G401 (cell line): ENCODE data around the gene EBF4. TPM values are rescaled to one million over a fixed set of nuclear protein-coding genes. Genes with fewer than 3 reads are reported as not detected.

ENCODE experiments used
- DNase-seq: peaks from one replicate; pipeline ENCODE4 v3.0.0-alpha.2; 2015; ENCODE audit warnings: low spot score
- in situ Hi-C: cut with HindIII; loops from 2 replicates; pipeline ENCODE4 v1.10.0; 2016; ENCODE audit warnings: low sequenced_read_pairs, mixed read lengths
- total RNA-seq: library from RNA; depleted of rRNA; stranded (reverse); fragments of >200 nt; shearing (Covaris generic); gene quantifications from 2 replicates; pipeline ENCODE4 v1.2.3, GENCODE V29; 2014

The EBF4 gene
- total RNA-seq, 1 experiment from 2014 or later: not detected

DNA sequence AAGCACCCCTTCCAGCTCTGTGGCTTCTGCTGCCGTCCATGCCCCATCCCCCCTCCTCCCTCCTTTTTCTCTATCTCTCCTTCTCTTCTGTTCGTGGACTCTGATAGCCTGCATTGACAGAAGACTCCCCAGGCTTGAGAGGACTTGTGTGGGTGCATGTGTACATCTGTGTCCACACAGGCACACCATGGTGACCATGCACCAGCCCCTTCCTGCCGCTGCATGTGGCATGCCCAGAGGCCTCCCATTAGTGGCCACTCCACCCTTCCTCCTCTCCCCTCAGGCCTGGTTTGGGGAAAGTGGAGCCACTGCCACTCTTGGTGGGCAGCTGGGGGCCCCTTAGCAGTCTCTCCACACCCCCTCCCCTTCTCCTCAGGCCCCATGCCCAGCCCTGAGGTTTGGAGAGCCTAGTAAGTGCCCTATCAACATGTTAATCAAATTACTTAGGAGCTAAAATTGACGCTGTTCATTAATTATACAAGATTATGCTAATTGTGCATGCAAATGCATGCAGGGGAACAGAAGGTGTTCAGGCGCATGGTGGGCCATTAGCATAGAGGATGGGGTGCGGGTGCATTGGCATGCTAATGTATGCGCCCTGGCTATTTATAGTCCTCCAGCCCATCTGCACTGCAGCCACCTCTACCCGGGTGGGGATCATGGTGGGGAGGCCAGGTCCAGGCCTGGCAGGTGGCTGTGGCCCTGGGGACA, 45.9 kb downstream of the EBF4 start:
- no peak for DNase-seq
- in situ Hi-C loops: no loop called here

DNA sequence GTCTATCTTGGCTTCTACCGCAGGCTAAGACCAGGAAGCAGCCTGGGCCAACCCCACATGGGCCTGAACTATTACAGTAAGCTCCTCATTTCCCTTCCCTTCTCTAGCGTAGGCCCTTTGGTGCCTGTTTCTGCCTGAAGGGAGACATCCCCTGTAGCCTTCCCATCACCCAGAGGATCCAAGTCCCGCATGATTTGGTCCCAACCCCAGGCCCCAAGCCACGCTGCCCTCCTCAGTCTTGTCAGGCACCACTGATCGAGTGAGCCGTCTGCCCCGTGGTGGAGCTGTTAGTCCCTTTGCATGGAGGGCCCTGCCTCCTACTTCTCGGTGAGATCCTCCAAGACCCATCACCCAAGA, 46.4 kb downstream of the EBF4 start:
- no peak for DNase-seq
- in situ Hi-C loops: no loop called here

GRCh38 chr20:2740702-2741101, 48.1 kb downstream of the EBF4 start:
- DNase-seq: no peak
- in situ Hi-C loops: no loop called here

DNA sequence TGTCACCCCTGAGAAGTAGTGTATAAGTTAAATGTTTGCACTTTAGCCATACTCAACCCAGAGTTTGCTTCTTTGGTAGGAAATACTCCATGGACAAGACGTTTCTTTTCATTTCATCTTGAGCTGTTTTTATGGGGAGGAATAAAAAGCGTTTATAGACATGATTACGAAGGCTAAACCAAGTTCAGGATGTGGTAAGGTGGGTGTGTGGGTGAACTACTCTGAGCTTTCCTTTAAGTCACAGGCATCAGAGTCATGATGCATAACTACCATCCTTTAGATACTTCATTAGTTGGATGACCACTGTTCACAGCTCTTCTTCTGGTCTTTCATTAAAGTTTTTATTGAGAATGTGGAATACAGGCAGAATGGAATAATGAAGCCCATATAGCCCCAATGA, 48.9 kb downstream of the EBF4 start:
- in situ Hi-C loops: no loop called here
- DNase-seq: no peak

DNA sequence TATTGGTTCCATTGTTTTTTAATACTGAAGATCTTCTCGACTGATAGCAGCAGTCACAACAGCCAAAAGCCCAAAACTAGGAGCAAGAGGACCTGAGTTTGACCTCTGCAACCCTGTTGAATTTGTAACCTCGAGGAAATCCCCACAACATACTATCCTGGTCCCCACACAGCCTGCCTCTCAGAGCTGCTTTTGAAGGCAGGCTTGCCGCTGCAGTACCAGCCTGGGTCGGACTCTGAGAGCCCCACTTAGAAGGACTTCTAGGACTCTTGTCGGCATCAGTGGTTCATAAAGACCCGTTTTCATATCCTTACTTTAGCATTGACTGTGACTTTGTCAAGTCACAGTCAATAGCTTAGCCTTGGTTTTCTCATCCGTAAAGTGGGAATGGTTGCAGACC, 49.3 kb downstream of the EBF4 start:
- no peak for DNase-seq
- in situ Hi-C loops: no loop called here

GRCh38 chr20:2742431-2742830, 49.9 kb downstream of the EBF4 start:
- in situ Hi-C loops: no loop called here
- no peak for DNase-seq

- DNase-seq: peak; percentile 19
- in situ Hi-C loops: no loop called here
These were observed 50.5 kb downstream of the EBF4 start for GRCh38 chr20:2742934-2743559.

DNA sequence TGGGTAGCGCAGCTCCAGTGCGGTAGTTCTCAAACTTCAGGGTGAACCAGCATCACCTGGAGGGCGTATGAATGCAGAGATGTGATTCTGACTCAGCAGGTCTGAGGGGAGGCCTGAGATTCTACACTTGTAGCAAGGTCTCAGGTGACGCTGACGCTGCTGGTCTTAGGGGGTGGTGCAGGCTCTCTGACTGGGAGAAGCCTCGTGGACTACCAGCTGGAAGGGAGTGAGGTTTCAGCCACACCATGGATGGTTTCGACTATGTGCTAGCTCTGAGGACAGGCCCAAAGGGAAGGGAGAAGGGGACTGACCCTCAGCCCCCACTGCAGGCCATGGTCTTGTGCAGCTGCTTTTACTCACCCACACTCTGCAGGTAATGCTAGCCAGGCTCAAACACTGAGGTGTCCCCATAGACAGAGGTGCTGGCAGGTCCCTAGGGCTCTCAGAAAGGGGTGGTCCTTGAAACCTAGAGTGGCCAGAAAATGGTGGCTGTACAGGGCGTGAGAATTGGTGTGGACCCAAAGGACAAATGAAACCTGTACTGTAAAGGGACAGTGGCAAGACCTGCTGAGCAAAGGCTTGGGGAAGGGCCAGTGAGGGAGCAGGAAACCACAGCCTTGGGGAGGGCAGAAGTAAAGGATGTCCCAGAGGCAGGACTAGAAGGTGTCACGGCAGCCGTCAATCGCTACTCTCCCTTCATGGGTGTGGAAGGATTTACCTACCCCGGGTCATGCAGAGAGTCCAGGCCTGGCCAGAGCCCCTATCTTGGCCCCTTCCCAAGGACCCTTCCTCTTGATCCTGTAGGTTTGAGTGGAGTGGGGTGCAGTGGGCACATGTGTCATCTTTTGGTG, 52.7 kb downstream of the EBF4 start:
- no peak for DNase-seq
- in situ Hi-C loops: no loop called here

GRCh38 chr20:2745936-2746635, 53.5 kb downstream of the EBF4 start:
- no peak for DNase-seq
- in situ Hi-C loops: no loop called here

DNA sequence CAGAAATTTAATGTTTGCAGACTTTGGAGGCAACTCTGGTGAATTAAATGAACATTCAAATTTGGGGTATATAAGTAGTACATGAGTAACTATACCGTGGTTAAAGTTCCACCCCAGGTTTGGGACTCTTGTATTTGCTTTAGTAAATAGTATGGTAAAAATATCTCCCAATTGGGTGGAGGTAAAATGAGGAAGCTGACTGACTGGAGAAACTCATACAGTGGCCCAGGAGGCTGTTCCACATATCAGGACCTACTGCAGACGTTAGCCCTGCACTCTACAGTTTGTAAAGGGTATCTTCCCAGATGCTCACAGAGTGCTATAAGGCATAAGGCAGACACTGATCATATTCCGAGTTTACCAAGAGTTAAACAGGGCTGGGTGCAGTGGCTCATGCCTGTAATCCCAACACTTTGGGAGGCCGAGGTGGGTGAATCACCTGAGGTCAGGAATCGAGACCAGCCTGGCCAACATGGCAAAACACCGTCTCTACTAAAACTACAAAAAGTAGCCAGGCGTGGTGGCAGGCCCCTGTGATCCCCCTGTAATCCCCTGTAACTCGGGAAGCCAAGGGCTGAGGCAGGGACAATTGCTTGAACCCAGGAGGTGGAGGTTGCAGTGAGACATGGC, 54.2 kb downstream of the EBF4 start:
- no peak for DNase-seq
- in situ Hi-C loops: no loop called here

GRCh38 chr20:2747676-2748235, 55.2 kb downstream of the EBF4 start:
- no peak for DNase-seq
- in situ Hi-C loops: no loop called here

DNA sequence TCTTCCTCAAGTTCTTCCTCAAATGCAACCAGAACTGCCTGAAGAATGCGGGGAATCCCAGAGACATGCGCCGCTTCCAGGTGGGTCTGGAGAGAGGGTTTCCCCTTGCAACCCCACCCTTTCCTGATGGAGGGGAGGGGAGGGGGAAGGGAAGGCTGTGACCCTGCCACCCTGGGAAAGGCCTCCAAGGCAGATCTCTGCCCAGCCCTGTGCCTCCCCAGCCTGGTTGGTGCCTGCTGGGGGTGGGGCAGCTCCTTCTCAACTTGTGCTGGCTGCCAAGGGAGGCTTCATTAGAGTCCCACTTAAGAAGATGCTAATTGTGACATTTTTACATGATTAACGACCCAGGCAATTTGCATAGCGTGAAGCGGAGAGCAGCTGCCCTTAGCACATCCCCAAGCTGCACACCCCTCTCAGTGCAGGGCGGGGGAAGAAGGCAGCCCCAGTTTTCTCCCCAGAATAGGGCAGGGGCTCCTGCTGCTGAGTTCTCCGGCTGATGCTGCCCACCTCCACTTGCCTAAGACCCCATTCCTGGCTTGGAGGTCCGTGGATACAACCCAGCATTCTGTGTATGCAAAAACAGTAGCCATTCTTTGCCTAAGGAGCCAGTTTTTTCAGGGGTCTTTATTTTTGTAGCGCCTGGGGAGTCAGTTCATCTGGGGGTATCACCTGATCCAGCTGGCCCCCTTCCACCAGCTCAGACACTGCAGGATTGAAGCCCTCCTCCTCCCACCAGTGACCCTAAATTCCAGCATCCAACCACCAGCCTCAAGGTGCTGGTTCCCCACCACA, 56.2 kb downstream of the EBF4 start:
- DNase-seq: no peak
- in situ Hi-C loops: no loop called here

- in situ Hi-C loops: no loop called here
- DNase-seq: no peak
These were observed 56.9 kb downstream of the EBF4 start for GRCh38 chr20:2749343-2749950.

DNA sequence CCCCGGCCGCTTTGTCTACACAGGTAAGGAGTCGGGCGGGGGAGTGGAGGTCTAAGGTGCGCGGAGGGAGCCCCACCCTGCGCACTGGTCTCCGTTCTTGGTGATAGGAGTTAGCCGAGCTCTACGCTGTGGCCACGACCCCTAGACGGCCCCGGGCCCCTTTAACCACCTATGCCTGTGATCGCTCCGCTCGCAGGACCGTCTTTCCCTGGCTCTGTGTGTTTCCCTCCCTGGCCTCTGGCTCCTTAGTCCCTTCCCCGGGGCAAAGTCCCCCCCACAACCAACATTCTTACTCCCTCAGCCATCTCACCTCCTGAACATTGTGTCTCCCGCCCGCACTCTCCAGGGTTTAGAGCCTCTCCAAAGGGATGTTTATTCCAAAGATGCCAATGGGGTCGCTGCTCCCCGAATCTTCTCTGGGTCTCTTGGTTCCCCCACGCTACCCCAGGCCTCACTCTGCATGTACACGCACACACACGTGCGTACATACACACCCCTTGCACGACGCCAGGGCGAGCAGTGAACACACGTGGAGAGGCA, 57.4 kb downstream of the EBF4 start:
- no peak for DNase-seq
- in situ Hi-C loops: no loop called here

GRCh38 chr20:2750491-2751251, 58.1 kb downstream of the EBF4 start:
- no peak for DNase-seq
- in situ Hi-C loops: no loop called here

DNA sequence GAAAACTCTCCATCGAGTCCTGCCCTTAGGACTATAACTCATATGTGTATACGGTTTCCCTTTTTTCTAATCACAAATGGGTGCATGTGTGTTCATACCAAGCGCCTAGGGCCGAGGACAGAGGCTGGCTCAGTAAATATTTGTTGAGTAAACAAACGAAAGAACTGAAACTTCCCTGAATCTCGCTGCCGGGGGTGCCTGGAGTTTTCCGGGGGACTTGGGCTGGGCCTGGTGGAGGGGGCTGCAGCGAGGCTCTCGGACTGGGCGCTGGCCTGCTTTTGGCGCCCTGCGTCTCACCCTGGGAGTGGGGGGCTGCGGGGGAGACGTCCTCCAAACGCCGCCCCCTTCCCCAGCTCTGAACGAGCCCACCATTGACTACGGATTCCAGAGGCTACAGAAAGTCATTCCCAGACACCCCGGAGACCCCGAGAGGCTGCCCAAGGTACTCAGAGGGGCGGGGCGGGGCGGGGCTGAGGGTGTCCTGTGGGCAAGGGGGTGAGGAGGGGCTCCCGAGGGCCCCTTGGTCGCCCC, 58.8 kb downstream of the EBF4 start:
- in situ Hi-C loops: no loop called here
- no peak for DNase-seq
